ENCODE results near the gene FAAP20.

The FAAP20 gene

GRCh38 chr1:2208309-2209239, 14.0 kb upstream of the FAAP20 start:
- H3K27ac ChIP-seq, result peak overlapping the region; percentile 48
- TF ChIP-seq CTCF (conservative IDR thresholded peaks at IDR 0.05), result peak; percentile 21; the same call in 1 of the 2 replicates

- TF ChIP-seq CTCF (conservative IDR thresholded peaks at IDR 0.05), result no peak
- H3K27ac ChIP-seq, result no peak overlapping the region
Measured at GRCh38 chr1:2206813-2207487, 12.4 kb upstream of the FAAP20 start.

DNA sequence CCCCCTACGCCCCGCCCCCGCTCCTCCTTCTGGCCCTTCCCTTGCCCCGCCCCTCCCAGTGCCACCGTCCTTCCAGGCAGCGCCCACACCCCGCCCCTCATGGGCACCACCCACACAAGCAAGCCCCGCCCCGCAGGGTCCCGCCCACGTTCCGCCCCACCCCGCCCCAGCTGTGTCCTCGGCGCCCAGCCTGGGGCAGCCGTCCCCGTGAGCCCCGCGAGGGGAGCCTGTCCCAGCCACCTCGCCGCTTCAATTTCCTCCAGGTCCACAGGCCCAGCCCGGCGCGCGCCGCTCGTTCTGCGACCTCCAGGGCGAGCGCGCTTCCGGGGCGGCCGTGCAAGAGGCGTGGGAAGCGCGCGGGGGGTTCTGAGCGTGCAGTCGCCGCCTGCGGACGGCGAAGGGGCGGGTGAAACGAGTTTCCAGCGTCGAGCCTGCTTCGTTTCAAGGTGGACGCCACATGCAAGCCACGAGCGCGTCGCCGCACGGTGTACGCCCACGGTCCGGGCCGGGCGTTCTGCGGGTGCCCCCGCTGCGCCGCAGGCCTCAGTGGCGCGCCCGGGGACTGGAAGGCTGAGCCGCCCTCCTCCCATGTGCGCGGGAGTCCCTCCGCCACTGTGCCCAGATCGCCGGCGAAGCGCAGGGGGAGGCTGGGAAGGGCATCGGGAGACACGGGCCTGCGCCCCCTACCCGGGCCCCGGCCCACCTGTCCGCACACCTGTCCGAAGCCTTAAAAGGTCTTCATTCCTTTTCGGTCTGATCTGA, 10.8 kb upstream of the FAAP20 start:
- TF ChIP-seq CTCF (conservative IDR thresholded peaks at IDR 0.05), result no peak
- H3K27ac ChIP-seq, result peak overlapping the region; percentile 53

GRCh38 chr1:2204415-2205190, 10.0 kb upstream of the FAAP20 start:
- peak overlapping the region; percentile 60 for H3K27ac ChIP-seq
- no peak for TF ChIP-seq CTCF (conservative IDR thresholded peaks at IDR 0.05)

DNA sequence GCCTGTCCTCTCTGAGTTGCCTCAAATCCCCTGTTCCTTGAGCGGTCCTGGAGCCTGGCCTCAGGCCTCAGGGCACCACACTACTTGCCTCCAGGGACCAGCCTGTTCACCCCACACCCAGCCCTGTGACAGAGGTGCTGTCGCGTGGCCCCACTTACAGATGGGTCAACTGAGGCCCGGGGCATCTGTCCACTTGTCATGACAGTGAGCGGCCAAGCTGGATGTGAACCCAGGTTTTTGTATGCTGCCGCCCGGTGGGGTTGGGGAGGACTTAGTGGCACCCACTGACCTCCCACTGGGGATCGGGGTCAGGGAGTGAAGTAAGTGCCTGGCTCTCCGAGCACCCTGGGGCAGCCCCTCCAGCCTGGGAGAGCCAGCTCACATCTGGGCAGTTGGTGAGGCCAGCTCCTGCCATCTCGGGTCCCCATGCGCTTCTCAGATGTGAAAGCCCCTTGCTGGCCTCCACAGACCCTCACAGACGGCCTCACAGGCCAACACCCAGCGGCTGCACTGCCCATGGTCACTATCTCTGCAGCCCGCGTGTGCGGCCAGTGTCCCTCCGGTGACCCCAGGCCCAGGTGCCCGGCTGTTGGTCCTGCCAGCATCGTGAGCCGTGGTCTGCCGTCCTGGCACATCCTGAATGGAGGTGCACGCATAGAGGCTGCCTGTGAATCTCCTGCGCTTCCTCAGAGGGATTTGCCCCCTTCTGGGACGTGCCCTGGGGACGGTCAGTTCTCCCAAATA, 9.3 kb upstream of the FAAP20 start:
- H3K27ac ChIP-seq, result peak overlapping the region; percentile 60

More for the DNA sequence above, 9.3 kb upstream of the FAAP20 start:
- TF ChIP-seq CTCF (conservative IDR thresholded peaks at IDR 0.05), result no peak

Measured in VCaP (cell line).